Nephron (organoid): ENCODE measurements around the gene OR6K3.

Experiments used
- H3K27ac Mint-ChIP-seq, 3 experiments: 2 replicates each; pipeline ENCODE4 v1.8.0; 2020; ENCODE audit warnings: mixed read lengths in 3 of 3, mild to moderate bottlenecking in 2 of 3, moderate library complexity in 1 of 3
- H3K27me3 Mint-ChIP-seq: 2 replicates; pipeline ENCODE4 v1.8.0; 2021; ENCODE audit warnings: low read depth, mild to moderate bottlenecking, moderate library complexity, mixed read lengths
- H3K36me3 Mint-ChIP-seq: 2 replicates; pipeline ENCODE4 v1.8.0; 2020; ENCODE audit warnings: low read depth, mixed read lengths
- H3K4me1 Mint-ChIP-seq: 2 replicates; pipeline ENCODE4 v1.8.0; 2020; ENCODE audit warnings: mixed read lengths
- H3K4me3 Mint-ChIP-seq, 3 experiments: 2 replicates each; pipeline ENCODE4 v1.8.0; 2020; ENCODE audit warnings: mild to moderate bottlenecking in 3 of 3, mixed read lengths in 3 of 3, moderate library complexity in 2 of 3
- H3K9me3 Mint-ChIP-seq: 2 replicates; pipeline ENCODE4 v1.8.0; 2020; ENCODE audit warnings: mixed read lengths
- TF ChIP-seq, protein P1 (sequence below), 3 experiments: fragments of 200-600 bp; sonication (generic); IDR thresholded peaks; one replicate each; pipeline ENCODE4 v1.5.0; 2021; ENCODE audit warnings: antibody characterized with exemption in 3 of 3; ENCODE audit not compliant: unreplicated experiment in 3 of 3

OR6K3 gene

DNA sequence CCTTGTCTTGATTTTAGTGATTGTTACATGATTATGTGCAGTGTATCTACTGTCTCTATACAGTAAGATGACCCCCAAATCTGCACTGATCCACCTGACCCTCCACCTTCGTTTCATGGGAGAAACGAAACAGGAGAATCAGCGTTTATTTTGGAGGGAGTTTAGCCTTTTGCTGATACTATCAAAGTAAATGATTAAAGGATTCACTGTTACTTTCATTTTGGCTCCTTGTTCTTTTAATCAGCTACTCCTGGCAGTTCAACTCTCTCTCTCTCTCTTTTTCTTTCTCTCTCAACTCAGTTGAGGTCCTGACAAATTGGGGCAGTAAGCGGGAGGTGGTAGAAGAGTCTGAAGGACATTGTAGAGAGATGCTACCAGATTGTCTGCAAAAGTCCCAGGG, 9.9 kb upstream of the OR6K3 start:
- Mint-ChIP-seq H3K36me3 (no peaks in the 10 kb centered on the region), H3K27ac (no peak overlapping the region), H3K4me1 (no peaks in the 10 kb centered on the region), H3K4me3 (no peak overlapping the region), H3K9me3 (no peaks in the 10 kb centered on the region), H3K27me3 (no peaks in the 10 kb centered on the region)
- TF ChIP-seq, protein P1, sequence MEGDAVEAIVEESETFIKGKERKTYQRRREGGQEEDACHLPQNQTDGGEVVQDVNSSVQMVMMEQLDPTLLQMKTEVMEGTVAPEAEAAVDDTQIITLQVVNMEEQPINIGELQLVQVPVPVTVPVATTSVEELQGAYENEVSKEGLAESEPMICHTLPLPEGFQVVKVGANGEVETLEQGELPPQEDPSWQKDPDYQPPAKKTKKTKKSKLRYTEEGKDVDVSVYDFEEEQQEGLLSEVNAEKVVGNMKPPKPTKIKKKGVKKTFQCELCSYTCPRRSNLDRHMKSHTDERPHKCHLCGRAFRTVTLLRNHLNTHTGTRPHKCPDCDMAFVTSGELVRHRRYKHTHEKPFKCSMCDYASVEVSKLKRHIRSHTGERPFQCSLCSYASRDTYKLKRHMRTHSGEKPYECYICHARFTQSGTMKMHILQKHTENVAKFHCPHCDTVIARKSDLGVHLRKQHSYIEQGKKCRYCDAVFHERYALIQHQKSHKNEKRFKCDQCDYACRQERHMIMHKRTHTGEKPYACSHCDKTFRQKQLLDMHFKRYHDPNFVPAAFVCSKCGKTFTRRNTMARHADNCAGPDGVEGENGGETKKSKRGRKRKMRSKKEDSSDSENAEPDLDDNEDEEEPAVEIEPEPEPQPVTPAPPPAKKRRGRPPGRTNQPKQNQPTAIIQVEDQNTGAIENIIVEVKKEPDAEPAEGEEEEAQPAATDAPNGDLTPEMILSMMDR (IDR thresholded peaks at IDR 0.05; ENCODE audit: unreplicated experiment in 3 of 3), result no peak

DNA sequence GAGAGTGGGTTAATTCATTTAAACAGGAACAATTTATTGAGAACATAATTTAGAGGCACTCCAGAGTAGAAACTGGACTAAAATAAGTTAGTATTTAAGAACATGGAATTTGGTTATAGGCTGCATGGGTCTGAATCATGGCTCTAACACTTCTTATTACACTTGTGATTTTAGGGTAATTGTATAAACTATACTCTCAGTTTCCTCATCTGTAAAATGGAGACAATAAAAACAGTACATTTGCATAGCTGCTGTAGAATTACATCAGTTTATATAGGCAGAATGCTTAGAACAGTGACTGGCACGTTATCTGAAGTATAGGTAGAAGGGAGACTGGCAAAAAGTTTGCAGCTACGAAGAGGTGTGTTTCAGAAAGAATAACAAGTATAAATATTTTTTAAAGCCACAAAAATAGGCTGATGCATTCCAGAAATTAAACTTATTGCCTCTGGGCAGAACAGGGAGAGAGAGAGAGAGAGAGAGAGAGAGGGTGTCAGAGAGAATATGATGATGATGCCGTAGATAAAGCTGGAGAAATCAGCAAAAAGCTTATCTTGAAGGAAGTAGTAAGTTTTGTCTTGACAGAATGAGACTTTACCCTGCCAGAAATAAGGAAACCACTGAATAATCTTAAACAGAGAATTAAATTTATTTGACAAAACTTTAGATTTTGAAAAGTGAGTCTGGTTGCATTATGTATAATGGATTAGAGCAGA, 8.1 kb upstream of the OR6K3 start:
- Mint-ChIP-seq H3K27ac (no peak overlapping the region), H3K36me3 (no peaks in the 10 kb centered on the region), H3K4me3 (no peak overlapping the region), H3K27me3 (peaks cover 5% of the 10 kb centered on the region), H3K9me3 (no peaks in the 10 kb centered on the region), H3K4me1 (no peaks in the 10 kb centered on the region)
- TF ChIP-seq, protein P1 (IDR thresholded peaks at IDR 0.05; ENCODE audit: unreplicated experiment in 3 of 3), result no peak

- no peaks in the 10 kb centered on the region for H3K9me3 Mint-ChIP-seq
- no peaks in the 10 kb centered on the region for H3K36me3 Mint-ChIP-seq
- no peak overlapping the region for H3K27ac Mint-ChIP-seq
Measured at GRCh38 chr1:158724442-158724841, 3.9 kb upstream of the OR6K3 start.

GRCh38 chr1:158719664-158720063, 856 bp downstream of the OR6K3 start:
- no peaks in the 10 kb centered on the region for H3K36me3 Mint-ChIP-seq
- H3K27me3 Mint-ChIP-seq, result peaks cover 6% of the 10 kb centered on the region
- no peak overlapping the region for H3K27ac Mint-ChIP-seq
- H3K9me3 Mint-ChIP-seq, result no peaks in the 10 kb centered on the region
- no peaks in the 10 kb centered on the region for H3K4me1 Mint-ChIP-seq
- H3K4me3 Mint-ChIP-seq, result no peak overlapping the region
- TF ChIP-seq, protein P1 (IDR thresholded peaks at IDR 0.05; ENCODE audit: unreplicated experiment in 3 of 3), result no peak

More at GRCh38 chr1:158724442-158724841, 3.9 kb upstream of the OR6K3 start:
- Mint-ChIP-seq H3K4me1 (no peaks in the 10 kb centered on the region), H3K27me3 (peaks cover 5% of the 10 kb centered on the region), H3K4me3 (no peak overlapping the region)
- TF ChIP-seq, protein P1 (IDR thresholded peaks at IDR 0.05; ENCODE audit: unreplicated experiment in 3 of 3), result no peak

DNA sequence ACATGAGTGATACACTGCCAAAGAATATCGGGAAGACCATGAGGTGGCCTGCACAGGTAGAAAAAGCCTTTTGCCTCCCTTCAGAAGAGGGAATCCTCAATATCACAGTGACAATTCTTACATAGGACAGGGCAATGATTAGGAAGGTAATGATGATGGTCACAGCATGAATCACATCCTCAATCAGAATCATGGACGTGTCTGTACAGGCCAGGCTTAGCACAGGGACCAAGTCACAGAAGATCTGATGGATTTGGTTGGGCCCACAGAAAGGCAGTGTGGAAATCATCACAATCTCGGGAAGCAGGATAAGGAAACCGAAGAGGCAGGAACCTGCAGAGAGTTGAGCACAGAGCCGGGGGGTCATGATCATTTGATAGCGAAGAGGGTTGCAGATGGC, 3.2 kb downstream of the OR6K3 start:
- H3K4me1 Mint-ChIP-seq, result no peaks in the 10 kb centered on the region
- no peak overlapping the region for H3K4me3 Mint-ChIP-seq
- TF ChIP-seq, protein P1 (IDR thresholded peaks at IDR 0.05; ENCODE audit: unreplicated experiment in 3 of 3), result no peak
- no peak overlapping the region for H3K27ac Mint-ChIP-seq
- H3K36me3 Mint-ChIP-seq, result no peaks in the 10 kb centered on the region
- no peaks in the 10 kb centered on the region for H3K9me3 Mint-ChIP-seq
- H3K27me3 Mint-ChIP-seq, result peaks cover 4% of the 10 kb centered on the region

DNA sequence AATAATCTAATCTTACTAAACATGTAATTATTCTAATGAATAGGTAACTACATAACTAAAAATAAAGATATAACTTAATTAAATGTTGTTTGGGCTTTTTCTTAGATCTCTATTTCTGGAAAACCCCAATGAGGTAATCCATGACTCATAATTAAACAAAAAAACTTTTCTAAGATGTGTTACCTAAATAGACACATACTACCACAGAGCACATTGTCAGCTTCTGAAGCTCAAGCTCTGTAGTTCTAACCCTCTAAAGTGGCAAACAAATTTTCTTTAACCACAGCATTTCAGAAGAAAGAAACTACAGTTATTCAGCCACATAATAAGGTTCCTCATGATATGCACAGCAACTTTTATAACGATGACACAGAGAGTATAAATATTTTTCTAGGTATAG, 4.2 kb downstream of the OR6K3 start:
- TF ChIP-seq, protein P1 (IDR thresholded peaks at IDR 0.05; ENCODE audit: unreplicated experiment in 3 of 3), result no peak
- no peaks in the 10 kb centered on the region for H3K9me3 Mint-ChIP-seq

More for the DNA sequence above, 4.2 kb downstream of the OR6K3 start:
- Mint-ChIP-seq H3K27ac (no peak overlapping the region), H3K27me3 (peaks cover 4% of the 10 kb centered on the region), H3K4me1 (no peaks in the 10 kb centered on the region), H3K36me3 (no peaks in the 10 kb centered on the region), H3K4me3 (no peak overlapping the region)
